ENCODE data around the gene SLC40A1. TPM values are rescaled to one million over a fixed set of nuclear protein-coding genes. Genes with fewer than 3 reads are reported as not detected.

SLC40A1 gene
- total RNA-seq, 1 experiment from 2014 or later, result not detected

- Histone ChIP-seq H3K56ac (ENCODE audit: insufficient read length, low read depth, low read length) (no peak overlapping the region), H3T11ph (ENCODE audit: low read length) (no peak overlapping the region), H4K8ac (replicated peaks; ENCODE audit: insufficient read length, low read depth, low read length) (no peak overlapping the region), H3K4me2 (ENCODE audit: insufficient read depth, insufficient read length, low read length) (no peak overlapping the region), H4K91ac (ENCODE audit: insufficient read length, low read depth, low read length) (no peak overlapping the region), H3K9ac (ENCODE audit: extremely low read depth, insufficient read length, low read length) (no peak overlapping the region), H3K18ac (ENCODE audit: insufficient read length, low read depth, low read length) (no peak overlapping the region), H3K79me2 (ENCODE audit: insufficient read depth, low read length) (no peaks in the 10 kb centered on the region), H3K4ac (ENCODE audit: low read depth, low read length) (no peak overlapping the region), H4K5ac (ENCODE audit: insufficient read length, low read depth, low read length) (no peak overlapping the region), H2BK120ac (ENCODE audit: low read depth, low read length, poor library complexity, severe bottlenecking) (no peak overlapping the region), H3K27ac (ENCODE audit: insufficient read length, low read depth, low read length) (no peak overlapping the region), H4K20me1 (ENCODE audit: control insufficient read depth, insufficient read depth, insufficient read length) (no peaks in the 10 kb centered on the region), H2BK12ac (ENCODE audit: insufficient read length, low read depth, low read length) (no peak overlapping the region), H2BK15ac (ENCODE audit: low read depth, low read length) (no peak overlapping the region), H2AK5ac (ENCODE audit: insufficient read length, low read length) (no peak overlapping the region), H2BK20ac (ENCODE audit: low read depth, low read length, poor library complexity, severe bottlenecking) (no peak overlapping the region), H3K23ac (ENCODE audit: insufficient read length, low read depth, low read length) (no peak overlapping the region), H3K14ac (ENCODE audit: insufficient read depth, low read length) (no peak overlapping the region), H3K23me2 (ENCODE audit: insufficient read length, low read depth, low read length, poor library complexity, severe bottlenecking) (no peaks in the 10 kb centered on the region), H2AFZ (ENCODE audit: low read length) (no peak overlapping the region), H3K4me1 (ENCODE audit: insufficient read depth, low read length) (no peaks in the 10 kb centered on the region), H3K27me3 (ENCODE audit: insufficient read depth, low read length) (no peaks in the 10 kb centered on the region), H3K9me3 (ENCODE audit: control insufficient read depth, low read depth, low read length) (no peaks in the 10 kb centered on the region), H3K79me1 (ENCODE audit: insufficient read depth, low read depth, low read length, poor library complexity, severe bottlenecking) (no peaks in the 10 kb centered on the region), H2BK5ac (ENCODE audit: insufficient read length, low read length) (no peak overlapping the region)
- no peak overlapping the region for H3K4me3 Mint-ChIP-seq
- H3K27me3 Mint-ChIP-seq (ENCODE audit: low read depth), result no peaks in the 10 kb centered on the region; the same call in 1 of the 2 replicates
- TF ChIP-seq CTCF (conservative IDR thresholded peaks at IDR 0.05), result no peak
- no peaks in the 10 kb centered on the region for H3K9me3 Mint-ChIP-seq
- H3K4me1 Mint-ChIP-seq, result peaks cover 6 to 11% of the 10 kb centered on the region in 2 experiments
- H3K36me3 Mint-ChIP-seq (ENCODE audit: insufficient read depth in 1 of 3, low read depth in 3 of 3), result no peaks in the 10 kb centered on the region
- no peak for DNase-seq
- no peak overlapping the region for H3K27ac Mint-ChIP-seq
These were observed 28.8 kb downstream of the SLC40A1 start for GRCh38 chr2:189551808-189552207.
